Kidney (tissue), 14 donors: ENCODE measurements around the gene CATSPERE. TPM values are rescaled to one million over a fixed set of nuclear protein-coding genes. Genes with fewer than 3 reads are reported as not detected.

ENCODE experiments used
- DNase-seq, 5 donors: peaks; one replicate each; pipeline ENCODE4 v3.0.0-alpha.2; 2013 to 2020
- FAIRE-seq: peaks from 2 replicates; lab custom pipeline; 2012; peaks lifted over from hg19 to GRCh38; lab: Jason Lieb, UNC
- H3K27ac ChIP-seq, 2 donors: one replicate each; pipeline ENCODE4 v1.7.0; 2013; ENCODE audit warnings: low read depth in 2 of 2, low read length in 2 of 2, inconsistent platforms in 1 of 2
- H3K27me3 ChIP-seq: one replicate; pipeline ENCODE4 v1.7.1; 2013; ENCODE audit warnings: low read length, inconsistent platforms; ENCODE audit not compliant: control insufficient read depth, insufficient read depth
- H3K36me3 ChIP-seq, 3 donors: one replicate each; pipeline versions ENCODE4 v1.7.0 to v1.7.1; 2013; ENCODE audit warnings: low read length in 3 of 3, control low read depth in 1 of 3, inconsistent platforms in 1 of 3; ENCODE audit not compliant: insufficient read depth in 3 of 3, control insufficient read depth in 2 of 3
- H3K4me1 ChIP-seq, 3 donors: one replicate each; pipeline versions ENCODE4 v1.7.0 to v1.7.1; 2013; ENCODE audit warnings: low read length in 3 of 3, inconsistent platforms in 1 of 3, low read depth in 1 of 3; ENCODE audit not compliant: control insufficient read depth in 2 of 3, insufficient read depth in 2 of 3
- H3K4me3 ChIP-seq, 3 donors: one replicate each; pipeline versions ENCODE4 v1.7.0 to v1.8.1; 2013; ENCODE audit warnings: low read length in 3 of 3, control low read depth in 1 of 3, inconsistent platforms in 1 of 3
- H3K9ac ChIP-seq, 3 donors: one replicate each; pipeline versions ENCODE4 v1.7.0 to v1.7.1; 2013; ENCODE audit warnings: low read length in 3 of 3, control low read depth in 1 of 3, inconsistent platforms in 1 of 3
- H3K9me3 ChIP-seq, 3 donors: one replicate each; pipeline versions ENCODE4 v1.7.0 to v1.7.1; 2013; ENCODE audit warnings: low read length in 3 of 3, control low read depth in 1 of 3, inconsistent platforms in 1 of 3; ENCODE audit not compliant: control insufficient read depth in 2 of 3, insufficient read depth in 1 of 3
- CTCF ChIP-seq: IDR thresholded peaks from 3 replicates; pipeline ENCODE4 v1.5.1; 2012; ENCODE audit warnings: mild to moderate bottlenecking, moderate library complexity, borderline replicate concordance; ENCODE audit not compliant: insufficient read depth; ENCODE audit errors: extremely low read depth
- intact Hi-C: fragments of 100-400 bp; cut with DNase I; formaldehyde crosslinking; loops from one replicate; pipeline ENCODE4 v1.11.1; 2022
- polyA plus RNA-seq: library from polyadenylated mRNA; stranded (reverse); fragments of 350-450 nt; fragmentation: Illumina TruSeq; extraction: RNeasy Lipid Tissue Mini Kit (QIAGEN cat#74804); gene quantifications from one replicate; pipeline ENCODE4 v1.2.3, GENCODE V29; 2014; ENCODE audit warnings: low read depth, low replicate concordance; ENCODE audit not compliant: insufficient read depth
- total RNA-seq: library from RNA; stranded (reverse); fragmentation: NEBNext Ultra II Directional; extraction: Animal tissue kit (Norgen Biotek cat#: 25700); gene quantifications from one replicate; pipeline ENCODE4 v1.2.1, GENCODE V29; 2021
- donor health status: control.
- donor health status: control.
- donor health status: control.
- donor health status: control.
- donor health status: control.
- donor health status: DM: yes; HTN: yes; CAD: no.
- donor health status: Normal renal cell carcinoma (clear cell type).

CATSPERE gene
- total and polyA plus RNA-seq, 2 donors from 2014 or later: 0.73 to 2.5 TPM

- no peaks in the 10 kb centered on the region for H3K27me3 ChIP-seq
- TF ChIP-seq CTCF: no peak
- FAIRE-seq: no peak
- H3K4me1 ChIP-seq: no peaks in the 10 kb centered on the region
- no peak overlapping the region for H3K27ac ChIP-seq
- H3K9me3 ChIP-seq: no peaks in the 10 kb centered on the region
- intact Hi-C loops: no loop called here
- no peaks in the 10 kb centered on the region for H3K36me3 ChIP-seq
- no peak for DNase-seq
- no peak overlapping the region for H3K9ac ChIP-seq
- H3K4me3 ChIP-seq: no peak overlapping the region
Observed at GRCh38 chr1:244626709-244627108, 165.6 kb downstream of the CATSPERE start.

GRCh38 chr1:244628789-244629188 is 167.7 kb downstream of the CATSPERE start:
- Histone ChIP-seq H3K27ac (no peak overlapping the region), H3K36me3 (no peaks in the 10 kb centered on the region), H3K4me1 (no peaks in the 10 kb centered on the region), H3K9me3 (no peaks in the 10 kb centered on the region), H3K9ac (no peak overlapping the region), H3K27me3 (no peaks in the 10 kb centered on the region), H3K4me3 (no peak overlapping the region)
- intact Hi-C loops: no loop called here
- TF ChIP-seq CTCF: no peak
- no peak for FAIRE-seq
- no peak for DNase-seq

GRCh38 chr1:244633140-244633539 is 172.1 kb downstream of the CATSPERE start:
- intact Hi-C loops: no loop called here
- H3K36me3 ChIP-seq: no peaks in the 10 kb centered on the region
- H3K27ac ChIP-seq: no peak overlapping the region
- H3K9ac ChIP-seq: no peak overlapping the region
- H3K4me1 ChIP-seq: no peaks in the 10 kb centered on the region
- no peak for TF ChIP-seq CTCF
- FAIRE-seq (no peak), DNase-seq (no peak)
- no peaks in the 10 kb centered on the region for H3K27me3 ChIP-seq
- no peak overlapping the region for H3K4me3 ChIP-seq
- no peaks in the 10 kb centered on the region for H3K9me3 ChIP-seq

GRCh38 chr1:244634546-244634945 is 173.5 kb downstream of the CATSPERE start:
- intact Hi-C loops: no loop called here
- no peaks in the 10 kb centered on the region for H3K36me3 ChIP-seq
- DNase-seq (no peak), FAIRE-seq (no peak)
- no peak overlapping the region for H3K4me3 ChIP-seq
- no peaks in the 10 kb centered on the region for H3K27me3 ChIP-seq
- H3K9me3 ChIP-seq: no peaks in the 10 kb centered on the region
- H3K4me1 ChIP-seq: no peaks in the 10 kb centered on the region
- TF ChIP-seq CTCF: no peak
- no peak overlapping the region for H3K27ac ChIP-seq
- no peak overlapping the region for H3K9ac ChIP-seq
